ENCODE results near the gene PEMT. TPM values are rescaled to one million over a fixed set of nuclear protein-coding genes. Genes with fewer than 3 reads are reported as not detected.

Gene PEMT
- total RNA-seq, 1 donor from 2014 or later, result 22.5 TPM

DNA sequence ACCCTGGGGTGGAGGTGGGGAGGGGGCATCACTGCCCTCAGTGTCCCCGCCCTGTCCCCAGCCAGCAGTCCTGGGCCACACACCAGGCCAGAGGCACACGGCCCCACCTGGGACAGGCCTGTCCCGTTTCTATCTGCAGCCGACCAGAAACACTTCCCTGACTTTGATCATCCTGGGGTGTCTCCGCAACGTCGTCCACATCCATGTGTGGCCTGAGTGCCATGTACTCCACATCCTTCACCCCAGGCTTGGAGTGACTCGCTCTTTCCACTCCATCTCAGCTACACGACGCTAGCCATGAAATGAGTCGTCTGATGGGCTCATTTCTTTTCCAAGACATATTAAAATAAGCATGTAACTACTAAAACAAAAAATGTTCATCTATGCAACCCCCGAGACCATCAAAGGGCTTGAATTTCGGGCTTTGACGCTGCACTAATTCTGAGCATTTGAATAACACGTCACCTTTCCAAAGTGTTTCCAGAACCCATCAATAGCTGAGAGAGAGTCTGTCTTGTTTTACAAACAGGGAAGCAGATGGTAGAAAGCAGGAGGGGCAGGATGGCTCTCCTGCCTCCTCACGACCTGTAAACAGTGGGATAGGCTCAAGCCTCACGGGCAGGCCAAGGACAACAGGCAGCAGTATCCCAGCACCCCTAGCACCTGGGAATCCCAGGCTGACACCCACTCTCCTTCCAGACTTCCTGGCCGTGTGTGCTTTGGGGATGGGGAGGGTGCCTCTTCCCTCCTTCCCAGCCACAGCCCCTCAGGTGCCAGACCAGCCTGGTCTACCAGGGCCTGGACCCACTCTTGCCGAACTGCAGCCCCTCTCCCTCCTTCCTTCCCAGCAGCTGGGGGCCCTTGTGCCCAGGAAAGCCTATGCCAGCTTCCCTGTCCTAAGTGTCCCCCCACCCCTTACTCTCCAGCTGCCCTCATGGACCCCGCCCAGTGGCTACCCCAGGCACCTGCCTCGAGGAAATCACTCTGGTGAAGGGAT lies 75.3 kb downstream of the PEMT start:
- intact Hi-C loops (cut with micrococcal nuclease), result no loop called here

DNA sequence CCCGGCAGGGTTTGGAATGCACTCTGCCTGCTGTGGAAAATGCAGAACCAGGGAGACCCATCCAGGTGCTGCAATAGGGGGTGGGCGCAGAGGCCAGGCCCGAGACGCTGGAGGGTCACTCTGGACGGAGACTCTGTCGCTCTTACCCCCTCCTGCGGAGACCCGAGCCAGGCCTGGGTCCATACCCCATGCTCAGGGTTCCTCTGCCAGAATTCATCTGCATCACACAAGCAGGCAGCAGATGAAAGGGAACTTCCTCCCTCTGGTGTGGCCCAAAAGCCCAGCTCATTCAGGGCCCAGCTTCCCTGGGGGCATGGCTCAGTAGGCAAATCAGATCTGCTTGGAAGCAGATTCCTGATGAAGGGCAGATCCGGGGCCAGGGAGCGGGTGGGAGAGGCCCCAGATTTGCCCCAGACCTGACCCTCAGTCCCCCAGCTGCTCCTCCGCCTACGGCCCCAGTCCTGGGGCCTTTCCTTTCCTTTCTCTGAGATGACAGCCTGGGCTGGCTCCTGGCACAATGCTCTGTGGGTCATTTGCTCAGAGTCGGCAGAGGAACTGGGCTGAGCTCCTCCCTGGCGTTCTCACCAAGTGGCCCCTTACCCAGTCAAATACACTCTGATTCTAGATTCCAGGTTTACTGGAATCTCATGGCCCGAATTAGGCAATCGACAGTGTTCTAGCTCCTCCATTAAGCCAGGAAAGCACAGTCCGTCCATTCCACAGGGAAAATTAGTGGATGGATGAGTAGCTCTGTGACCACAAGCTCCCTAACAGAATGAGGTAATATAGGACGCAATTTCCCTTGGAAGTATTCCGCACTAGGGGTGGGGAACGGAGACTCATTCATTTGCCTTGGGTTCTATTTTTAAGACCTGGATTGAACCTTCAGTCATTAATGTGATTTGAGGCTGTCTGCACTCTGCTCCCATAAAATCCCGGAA lies 76.2 kb downstream of the PEMT start:
- intact Hi-C loops (cut with micrococcal nuclease), result no loop called here

DNA sequence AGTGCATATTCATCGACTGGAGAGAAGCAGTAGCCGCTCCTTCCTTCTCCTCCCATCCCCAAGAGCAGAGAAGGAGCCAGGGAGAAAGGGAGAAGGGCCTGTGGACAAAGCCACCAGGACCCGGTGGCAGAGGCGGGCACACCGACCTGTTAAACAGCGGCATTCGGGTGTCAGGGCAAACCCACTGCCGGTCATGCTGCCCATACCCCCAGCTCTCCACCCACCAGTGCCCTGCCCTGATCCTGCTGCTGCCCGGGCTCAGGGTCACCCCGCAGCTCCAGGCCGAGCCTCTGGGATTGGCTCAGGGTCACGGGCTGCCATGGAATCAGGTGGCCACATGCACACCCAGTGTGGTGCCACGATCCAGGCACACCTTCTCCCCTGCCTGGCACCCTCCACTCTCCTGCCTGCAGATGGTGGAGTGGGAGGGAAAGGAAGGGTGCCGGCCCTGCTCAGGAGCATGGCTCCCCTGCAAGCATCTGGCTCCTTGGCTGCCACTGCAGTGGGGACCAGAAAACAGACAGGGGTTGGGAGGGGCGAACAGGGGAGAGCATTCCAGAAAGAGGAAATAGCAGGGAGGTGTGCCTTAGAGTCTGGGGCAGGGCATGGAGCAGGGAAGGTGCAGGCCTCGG lies 77.0 kb downstream of the PEMT start:
- intact Hi-C loops (cut with micrococcal nuclease), result no loop called here

DNA sequence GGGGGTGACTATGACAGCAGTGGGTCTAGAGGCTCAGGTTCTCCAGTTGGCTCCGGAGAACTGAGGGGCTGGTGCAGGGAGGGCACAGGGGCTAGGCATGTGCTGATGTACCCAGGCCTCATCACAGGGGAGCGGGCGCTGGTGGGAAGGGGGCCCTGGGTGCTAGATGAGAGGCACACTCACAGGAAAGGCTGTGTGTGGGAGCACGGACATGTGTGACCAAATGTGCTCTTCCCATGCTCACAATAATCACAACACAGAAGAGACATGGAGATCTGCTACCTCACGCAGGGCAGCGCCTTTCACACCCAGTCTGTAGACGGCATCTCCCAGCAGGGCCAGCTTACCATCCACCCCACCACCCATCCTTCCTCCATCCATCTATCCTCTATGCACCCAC lies 77.9 kb downstream of the PEMT start:
- intact Hi-C loops (cut with micrococcal nuclease), result no loop called here

DNA sequence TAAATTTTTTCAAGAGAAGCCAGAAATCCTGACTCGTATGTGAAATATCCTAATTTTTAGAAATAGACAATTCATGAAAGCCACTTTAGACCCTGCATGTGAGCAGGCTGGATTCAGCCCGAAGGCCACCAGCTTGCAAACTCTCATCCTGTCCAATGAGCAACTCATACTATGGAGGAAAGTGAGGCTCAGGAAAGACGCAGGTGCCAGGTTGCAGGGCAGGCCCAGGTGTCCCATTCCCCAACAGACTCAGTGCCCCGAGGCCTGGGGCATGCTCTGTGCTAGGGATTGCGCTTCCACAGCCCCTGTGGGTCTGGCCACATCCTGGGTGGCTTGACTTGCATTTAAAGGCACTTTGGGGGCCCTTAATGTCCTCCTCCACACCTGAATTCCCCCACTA lies 78.6 kb downstream of the PEMT start:
- intact Hi-C loops (cut with micrococcal nuclease), result no loop called here

DNA sequence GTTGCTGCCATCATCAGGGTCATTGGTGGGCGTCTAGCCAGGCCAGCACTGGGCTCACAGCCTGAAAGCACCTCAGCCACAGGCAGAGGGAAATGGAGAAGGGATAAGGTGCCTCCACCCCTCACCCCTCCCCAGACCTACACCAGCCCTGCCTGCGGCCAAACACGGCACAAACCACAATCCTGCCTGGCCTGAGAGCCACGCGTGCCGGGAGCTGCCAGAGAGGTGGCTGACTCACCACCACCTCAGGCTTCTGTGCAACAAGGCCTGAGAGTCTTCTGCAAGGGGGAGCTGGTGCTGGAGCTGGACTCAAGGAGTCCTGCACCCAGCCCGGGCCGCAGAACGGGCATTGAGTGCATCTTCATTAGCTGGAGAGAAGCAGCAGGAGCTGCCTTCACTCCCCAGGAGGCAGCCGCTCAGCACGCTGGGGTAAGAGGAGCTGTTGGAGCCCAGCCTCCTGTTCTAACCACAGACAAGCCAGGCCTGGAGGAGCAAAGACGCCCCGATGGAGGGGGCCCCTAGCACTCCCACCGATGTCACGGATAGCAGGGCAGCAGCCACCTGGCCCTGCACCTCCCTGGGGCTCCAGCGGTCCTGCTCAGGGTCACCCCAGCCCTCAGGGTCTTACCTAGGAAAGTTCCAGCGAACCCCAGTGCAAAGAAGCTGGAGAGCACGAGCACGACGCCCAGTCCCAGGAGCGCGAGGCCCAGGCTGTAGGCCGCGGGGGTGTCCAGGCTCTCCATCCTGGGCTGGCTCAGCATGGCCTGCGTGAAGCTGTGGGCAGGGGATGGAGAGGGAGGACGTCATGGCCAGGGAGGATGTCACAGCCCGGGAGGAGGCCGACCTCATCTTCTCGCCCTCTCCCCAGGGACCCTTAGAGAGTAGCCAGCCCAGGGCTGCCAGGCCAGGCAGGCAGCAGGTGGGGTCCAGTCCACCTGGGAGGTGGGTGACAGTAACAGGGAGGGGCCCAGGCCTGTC lies 79.3 kb downstream of the PEMT start:
- intact Hi-C loops (cut with micrococcal nuclease), result no loop called here

DNA sequence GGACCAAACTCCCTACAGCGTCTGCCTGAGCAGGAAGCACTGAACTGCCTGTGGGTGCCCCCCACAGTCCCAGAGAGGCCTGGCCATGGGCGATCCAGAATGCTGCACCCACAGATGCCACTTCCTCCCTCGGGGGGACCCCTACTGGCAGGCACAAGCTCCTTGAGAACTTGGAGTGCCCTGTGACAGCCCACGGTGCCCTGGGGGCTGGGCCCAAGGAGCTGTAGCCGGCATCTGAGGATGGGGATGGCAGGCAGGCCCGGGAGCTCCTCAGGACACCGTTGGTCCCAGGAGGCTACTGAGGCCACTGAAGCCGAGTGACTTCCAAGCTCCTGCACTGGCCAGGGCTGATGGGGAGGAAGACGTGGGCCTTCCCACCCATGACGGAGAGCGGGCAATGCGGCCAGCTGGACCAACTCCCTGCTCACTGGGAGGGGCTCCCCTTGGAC lies 80.2 kb downstream of the PEMT start:
- intact Hi-C loops (cut with micrococcal nuclease), result no loop called here

DNA sequence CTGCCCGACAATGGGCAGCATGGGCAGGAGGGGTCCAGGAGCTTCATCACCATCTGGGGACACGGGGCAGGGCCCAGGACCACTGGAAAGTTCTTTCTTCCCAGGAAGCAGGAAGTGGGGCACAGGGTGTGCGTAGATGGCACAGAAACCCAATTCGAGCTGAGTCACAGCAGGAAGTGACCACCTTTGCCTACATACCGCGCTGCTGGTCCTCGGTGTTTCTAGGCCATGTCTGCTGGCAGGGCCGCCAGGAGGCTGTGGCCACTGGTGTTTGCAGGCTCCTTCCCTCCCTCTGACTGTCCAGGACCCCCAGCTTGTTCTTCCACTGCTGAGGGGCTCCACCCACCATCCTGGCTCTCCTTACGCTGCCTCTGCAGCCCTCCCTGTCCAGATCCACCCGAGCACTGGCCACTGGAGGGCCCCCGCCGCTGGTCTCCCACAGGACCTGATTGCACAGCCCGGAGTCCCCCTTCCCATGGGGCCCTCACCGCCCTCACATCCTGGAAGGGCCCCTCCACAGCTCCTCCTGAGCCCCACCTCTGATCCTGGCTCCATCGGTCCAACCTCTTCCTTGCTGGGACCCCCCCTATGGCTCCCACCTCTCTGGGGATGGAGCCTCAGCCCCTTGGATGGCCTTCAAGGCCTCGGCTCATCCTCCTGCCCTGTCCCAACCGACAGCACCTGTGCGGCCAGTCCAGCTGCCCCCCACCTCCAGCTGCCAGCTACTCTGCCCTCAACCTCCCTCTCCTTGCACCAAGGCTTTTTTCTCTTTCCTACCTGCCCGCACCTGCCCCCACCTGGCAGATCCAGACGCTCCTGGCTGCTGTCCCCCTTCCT lies 80.8 kb downstream of the PEMT start:
- intact Hi-C loops (cut with micrococcal nuclease), result no loop called here

DNA sequence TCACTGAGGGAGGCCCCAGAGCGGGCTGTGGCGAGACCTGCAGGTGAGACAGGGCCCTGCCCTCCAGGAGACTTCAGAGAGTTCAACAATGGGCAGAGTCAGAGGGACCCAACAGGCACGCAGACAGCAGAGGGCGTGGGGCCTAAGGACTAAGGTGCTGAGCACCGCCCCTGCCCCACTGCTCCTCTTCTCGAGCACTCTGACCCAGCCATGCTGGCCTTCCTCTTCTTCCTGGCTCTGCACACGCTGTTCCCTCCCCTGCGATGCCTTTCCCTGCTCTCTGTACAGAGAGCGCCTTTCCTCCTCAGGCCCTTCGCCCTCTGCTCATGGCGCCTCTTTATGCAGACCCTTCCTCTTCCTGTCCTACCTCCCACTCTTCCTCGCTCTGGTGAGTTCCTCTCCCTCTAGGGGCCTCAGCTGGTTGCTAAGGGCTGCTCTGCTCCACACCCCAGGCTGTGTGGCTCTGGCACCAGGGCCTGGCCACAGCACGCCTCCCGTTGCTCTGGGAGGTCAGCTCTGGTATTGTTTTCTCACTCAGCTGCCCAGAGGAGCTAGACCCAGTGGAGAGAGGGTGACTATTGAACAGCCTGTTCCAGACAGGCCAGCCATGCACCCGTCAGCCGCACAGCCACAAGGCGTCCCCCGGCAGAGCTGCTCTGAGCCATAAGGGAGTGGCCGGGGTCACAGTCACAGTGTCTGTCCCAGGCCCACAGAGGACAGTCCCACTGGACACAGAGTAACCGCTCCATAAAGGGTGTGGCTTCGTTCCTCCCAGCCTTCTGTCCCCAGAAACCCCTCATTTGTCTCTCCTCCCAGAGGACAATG lies 81.7 kb downstream of the PEMT start:
- intact Hi-C loops (cut with micrococcal nuclease), result no loop called here

DNA sequence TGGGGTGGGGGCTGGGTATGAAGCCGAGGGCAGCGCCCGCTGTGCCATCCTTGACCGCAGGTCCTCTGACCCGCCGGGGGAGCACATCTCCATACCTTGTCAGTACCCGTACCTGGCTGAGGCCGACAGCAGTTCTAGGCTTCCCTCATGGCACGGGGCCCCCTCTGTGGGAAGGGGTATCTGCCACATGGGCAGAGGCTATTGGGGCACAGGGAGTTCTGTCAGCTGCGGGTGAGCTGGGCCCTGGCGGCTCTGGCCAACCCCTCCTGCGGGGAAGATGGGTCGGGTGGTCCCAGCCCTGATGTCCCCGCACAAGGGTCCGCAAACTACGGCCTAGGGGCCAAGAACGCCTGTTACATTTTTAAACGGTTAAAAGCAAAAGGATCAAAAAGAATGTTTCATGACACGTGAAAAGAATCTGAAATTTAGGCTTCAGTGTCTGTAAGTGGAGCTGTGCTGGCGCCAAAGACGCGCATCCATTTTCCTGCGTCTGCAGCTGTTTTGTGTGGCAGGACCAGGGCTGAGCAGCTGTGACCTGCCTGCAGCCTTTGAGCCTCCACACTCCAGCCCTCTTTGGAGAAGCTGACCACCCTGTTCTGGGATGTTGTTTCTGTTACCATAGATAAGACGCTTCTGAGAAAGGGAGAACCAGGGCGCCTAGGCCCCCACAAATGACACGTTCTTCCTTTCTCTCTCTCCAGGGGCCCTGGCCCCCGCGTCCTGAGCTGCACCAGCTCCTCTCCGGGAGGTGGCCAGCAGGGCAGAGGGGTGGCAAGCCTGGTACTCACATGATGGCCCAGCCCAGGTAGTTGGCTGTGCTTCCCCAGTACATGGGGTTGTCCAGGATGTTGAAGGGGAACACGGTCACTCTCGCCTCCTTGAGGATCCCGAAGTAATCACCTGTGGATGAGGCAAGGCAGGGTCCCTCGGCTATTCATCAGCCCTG lies 82.6 kb downstream of the PEMT start:
- intact Hi-C loops (cut with micrococcal nuclease), result no loop called here

DNA sequence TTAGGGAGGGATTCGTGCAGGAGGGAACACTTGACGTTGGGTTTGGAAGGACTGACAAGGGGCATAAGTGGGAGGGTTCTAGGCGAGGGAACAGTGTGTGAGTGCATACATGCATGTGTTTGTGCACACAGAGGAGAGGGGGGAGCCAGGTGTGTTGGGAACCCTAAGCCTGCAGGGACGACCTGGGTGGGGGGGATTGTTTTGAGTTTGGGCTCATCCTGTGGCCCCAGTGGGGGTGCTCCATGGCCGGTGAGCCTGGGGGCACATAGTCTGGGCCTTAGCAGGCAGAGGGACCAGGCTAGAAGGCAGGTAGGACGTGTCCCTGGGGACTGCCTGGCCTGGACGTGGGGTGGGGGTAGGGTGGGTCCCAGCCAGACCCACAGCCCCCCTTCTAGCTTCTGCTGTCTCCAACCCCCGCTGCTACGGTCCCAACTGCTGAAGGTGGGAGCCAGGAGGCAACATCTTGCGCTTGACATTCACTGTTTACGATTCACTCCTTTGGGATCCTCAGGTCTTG lies 83.4 kb downstream of the PEMT start:
- intact Hi-C loops (cut with micrococcal nuclease), result no loop called here

DNA sequence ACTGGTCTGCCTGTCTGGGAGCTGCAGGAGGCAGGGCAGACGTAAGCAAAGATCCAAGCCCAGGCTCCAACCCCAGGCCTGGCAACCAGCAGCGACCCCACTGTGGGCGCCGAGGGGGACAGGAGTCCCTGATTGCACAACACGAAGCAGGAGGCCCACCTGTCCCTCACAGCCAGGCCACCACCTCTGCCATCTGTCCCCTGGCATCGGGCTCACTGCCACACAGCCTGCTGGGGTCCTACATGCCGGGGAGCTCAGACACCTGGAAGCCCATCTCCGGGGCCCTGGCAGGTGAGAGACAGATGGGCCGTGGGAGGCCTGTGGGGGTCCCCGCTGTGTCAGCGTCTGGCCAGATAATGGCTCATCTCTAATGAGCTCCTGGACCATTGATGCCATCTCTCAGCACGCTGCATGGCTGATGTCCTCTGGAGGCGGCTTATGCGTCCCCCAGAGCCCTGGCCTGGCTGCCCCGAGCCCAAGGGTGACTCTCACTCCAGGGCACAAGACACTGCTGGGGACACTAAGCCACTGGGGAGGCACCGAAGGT lies 84.0 kb downstream of the PEMT start:
- intact Hi-C loops (cut with micrococcal nuclease), result no loop called here

DNA sequence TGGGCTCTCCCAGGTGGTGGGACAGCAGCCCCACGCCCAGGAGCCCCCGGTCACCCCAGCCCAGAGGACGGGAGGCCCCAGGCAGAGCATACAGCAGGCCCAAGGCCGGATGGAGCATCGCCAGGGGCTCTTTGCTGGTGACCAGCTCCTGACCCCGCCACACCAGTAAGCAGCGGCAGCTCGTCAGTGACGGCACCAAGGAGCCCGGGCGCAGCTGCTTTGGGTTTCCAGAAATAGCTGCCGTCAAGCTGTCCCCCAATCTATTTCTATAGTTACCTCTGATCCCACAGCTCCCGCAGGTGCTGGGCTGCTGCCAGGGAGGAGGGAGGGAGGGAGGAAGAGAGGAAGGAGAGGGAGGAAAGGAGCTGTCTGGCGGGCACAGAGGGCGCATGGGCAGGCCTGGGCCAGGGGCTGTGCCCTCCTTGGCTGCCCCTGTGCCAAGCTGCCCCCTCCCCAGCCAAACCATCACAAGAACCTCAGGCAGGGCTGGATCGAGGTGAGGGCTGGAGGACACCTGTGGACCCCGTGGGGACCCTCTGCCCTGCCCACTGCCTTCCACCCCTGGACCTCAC lies 84.5 kb downstream of the PEMT start:
- intact Hi-C loops (cut with micrococcal nuclease), result no loop called here

DNA sequence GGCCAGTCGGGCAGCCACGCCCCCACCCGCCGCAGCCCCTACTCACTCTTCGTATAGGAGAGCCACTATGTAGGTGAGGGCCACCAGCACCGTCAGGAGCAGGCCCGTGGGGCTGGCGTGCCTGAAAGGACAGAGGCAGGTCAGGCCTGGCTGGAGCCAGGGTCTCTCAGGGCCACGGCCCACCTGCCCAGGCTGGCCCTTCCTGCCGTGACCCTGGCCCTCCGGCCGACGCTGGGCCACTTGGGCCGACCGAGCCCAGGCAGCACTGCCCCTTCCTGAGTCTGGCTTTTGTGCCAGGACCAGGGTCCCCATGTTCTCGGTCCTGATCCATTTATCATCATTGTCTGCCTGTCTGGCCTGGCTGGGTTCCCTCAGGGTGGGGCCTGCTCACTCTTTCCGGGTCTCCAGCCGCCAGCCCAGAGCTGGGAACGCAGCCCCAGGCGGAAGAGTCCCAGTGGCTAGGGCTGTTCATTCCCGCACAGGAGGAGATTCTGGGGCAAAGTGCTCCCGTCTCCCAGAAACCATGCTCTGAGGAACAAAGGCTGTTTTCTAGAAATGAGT lies 85.2 kb downstream of the PEMT start:
- intact Hi-C loops (cut with micrococcal nuclease), result no loop called here

DNA sequence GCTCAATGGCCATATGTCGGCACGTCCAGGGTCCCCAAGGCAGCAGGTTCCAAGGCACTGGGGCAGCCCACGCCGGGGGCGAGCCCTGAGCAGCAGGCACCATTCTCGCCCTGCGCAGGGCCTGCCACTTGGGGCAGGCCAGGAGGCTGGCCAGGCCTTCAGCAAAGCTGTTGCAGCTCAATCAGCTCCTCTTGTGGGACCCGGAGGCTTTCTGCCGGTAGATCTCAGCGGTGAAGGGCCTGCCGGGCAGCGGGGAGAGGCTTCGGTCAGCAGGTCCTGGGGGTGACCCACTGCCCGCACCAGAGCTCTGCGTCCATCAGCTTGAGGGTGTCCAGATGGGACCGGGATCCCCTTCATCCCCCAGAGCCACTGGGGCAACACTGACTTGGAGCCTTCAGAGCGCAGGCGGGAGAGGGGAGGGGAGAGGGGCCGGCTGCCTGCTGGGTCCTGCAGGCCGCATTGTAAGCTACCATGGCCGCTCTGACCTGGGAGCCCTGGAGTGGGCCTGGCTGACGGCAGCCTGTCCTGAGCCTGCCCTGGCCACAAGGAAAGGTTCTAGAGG lies 85.8 kb downstream of the PEMT start:
- intact Hi-C loops (cut with micrococcal nuclease), result no loop called here

DNA sequence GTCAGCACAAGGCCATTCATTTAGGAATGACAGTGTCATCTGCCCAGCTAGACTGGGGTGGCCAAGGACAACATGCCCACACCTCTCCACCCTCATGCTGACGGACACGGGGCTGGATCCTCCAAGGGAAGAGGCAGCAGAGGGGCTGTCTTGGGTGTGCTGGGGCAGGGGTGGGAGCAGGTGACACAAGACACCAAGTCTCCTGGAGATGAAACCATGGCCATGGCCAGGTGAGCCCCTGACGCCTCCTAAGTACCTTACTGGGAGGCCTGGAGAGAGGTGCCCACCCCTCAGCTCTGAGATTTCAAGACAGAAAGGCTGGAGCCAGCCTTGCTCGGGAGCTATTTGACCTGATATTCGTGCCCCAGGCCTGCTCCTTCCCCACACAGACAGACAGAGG lies 86.4 kb downstream of the PEMT start:
- intact Hi-C loops (cut with micrococcal nuclease), result no loop called here
